Fibroblast of the aortic adventitia (primary cell): Measurements from ENCODE around the gene EIF2A. TPM values are rescaled to one million over a fixed set of nuclear protein-coding genes. Genes with fewer than 3 reads are reported as not detected.

Experiments used
- DNase-seq: peaks from one replicate; pipeline ENCODE4 v3.0.0-alpha.2; 2010; ENCODE audit warnings: low read depth
- H3K4me3 ChIP-seq: 2 replicates; pipeline ENCODE4 v1.5.1; 2011; ENCODE audit warnings: low read depth, mild to moderate bottlenecking, control low read depth, low read length, moderate library complexity
- CTCF ChIP-seq: IDR thresholded peaks from 2 replicates; pipeline ENCODE4 v1.5.1; 2011; ENCODE audit warnings: mild to moderate bottlenecking, low read length, control low read depth, inconsistent platforms; ENCODE audit not compliant: insufficient read depth
- total RNA-seq: library from RNA; depleted of rRNA; stranded (reverse); fragments of >200 nt; gene quantifications from 2 replicates; pipeline ENCODE4 v1.2.3, GENCODE V29; 2012; ENCODE audit warnings: low replicate concordance

The EIF2A gene
- total RNA-seq, 1 donor = 166 TPM

DNA sequence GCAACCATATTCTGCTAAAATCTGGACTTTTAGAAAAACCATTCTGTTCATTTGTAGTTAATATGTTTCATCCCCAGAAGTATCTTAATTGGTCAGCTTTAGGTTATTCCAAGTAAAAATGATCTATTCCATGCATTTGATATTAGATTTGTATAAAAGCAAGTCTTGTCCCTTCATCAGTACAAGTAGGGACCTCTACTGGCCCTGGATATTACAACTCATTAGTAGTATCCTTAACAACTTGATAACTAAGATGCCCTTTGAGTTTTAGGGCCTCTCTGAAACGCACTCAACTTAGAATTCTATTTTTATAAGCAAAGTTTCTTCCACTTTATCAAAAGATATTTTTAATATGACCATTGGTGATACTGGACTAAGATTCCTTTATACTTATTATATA lies 31.3 kb downstream of the EIF2A start:
- DNase-seq = no peak
- H3K4me3 ChIP-seq = no peak overlapping the region
- no peak for TF ChIP-seq CTCF

DNA sequence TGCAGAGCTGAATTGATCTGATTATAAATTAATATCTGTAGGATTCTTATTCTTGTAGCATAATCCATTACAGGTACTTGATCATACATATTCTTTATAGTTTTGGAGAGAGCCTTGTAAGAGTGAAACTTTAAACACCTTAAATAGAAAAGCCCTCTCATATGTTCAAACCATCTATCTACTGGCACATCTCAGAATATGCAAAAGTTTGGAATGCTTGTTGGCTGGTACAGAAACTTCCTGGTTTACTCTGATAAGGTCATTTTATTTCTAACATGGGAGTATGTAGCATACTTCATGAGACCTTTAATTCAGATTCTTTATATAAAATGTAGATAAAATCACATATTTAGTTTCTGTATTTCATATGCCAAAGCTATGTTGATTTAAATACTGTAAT lies 34.6 kb downstream of the EIF2A start:
- no peak overlapping the region for H3K4me3 ChIP-seq
- no peak for TF ChIP-seq CTCF
- no peak for DNase-seq

DNA sequence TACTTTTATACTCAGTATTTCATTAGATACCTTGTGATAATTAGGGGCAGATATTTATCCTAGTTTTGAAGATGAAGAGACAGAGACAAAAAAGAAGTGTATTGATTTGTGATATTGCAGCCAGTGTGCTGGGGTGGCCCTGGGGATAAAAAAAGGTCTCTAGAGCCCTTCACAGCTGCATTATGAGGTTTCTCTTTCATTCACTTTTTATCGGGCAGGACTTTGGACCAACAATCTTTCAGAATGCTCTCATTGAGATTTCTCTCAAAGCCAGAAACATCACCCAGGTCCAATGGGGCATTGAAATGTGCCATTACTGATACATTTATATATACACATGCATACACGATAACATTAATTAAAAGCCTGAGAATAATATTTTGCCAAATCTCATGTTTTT lies 36.0 kb downstream of the EIF2A start:
- no peak overlapping the region for H3K4me3 ChIP-seq
- TF ChIP-seq CTCF = no peak
- DNase-seq = no peak

- TF ChIP-seq CTCF = no peak
- DNase-seq = no peak
Observed at GRCh38 chr3:150583028-150583427, 36.4 kb downstream of the EIF2A start.

GRCh38 chr3:150588027-150588830 lies 41.6 kb downstream of the EIF2A start:
- no peak for TF ChIP-seq CTCF
- no peak overlapping the region for H3K4me3 ChIP-seq
- no peak for DNase-seq

More at GRCh38 chr3:150583028-150583427, 36.4 kb downstream of the EIF2A start:
- no peak overlapping the region for H3K4me3 ChIP-seq

DNA sequence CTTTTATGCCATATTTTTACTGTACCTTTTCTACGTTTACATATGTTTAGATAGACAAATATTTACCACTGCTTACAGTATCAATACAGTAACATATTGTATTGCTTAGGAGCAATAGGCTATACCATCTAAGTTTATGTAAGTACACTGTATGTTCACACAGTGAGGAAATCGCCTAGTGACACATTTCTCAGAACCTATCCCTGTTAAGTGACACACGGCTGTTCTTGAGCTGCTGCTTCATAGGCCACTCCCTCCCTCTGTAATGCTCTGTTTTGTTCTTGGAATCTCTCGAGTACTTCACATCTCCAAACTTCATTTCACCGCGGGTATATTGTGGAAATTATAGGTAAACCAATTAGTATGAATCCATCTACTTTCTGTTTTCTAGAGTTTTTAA lies 43.2 kb downstream of the EIF2A start:
- no peak overlapping the region for H3K4me3 ChIP-seq
- no peak for TF ChIP-seq CTCF
- no peak for DNase-seq

DNA sequence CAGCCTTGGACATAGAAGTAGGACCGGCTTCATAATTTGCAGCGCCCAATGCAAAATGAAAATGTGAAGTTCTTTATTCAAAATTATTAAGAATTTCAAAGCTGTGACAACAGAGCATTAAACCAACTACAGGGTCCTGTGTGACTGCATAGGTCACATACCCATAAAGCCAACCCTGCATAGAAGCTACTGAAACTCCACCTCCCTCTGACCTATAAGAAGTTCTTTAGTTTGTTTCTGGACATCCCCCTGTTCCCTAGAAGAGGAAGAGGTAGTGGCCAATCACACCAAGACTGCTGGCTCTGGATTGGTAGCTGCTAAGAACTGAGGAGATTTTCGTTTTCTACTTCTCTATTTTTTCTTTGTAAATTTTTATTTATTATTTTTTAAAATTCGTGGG lies 47.6 kb downstream of the EIF2A start:
- TF ChIP-seq CTCF = no peak
- no peak for DNase-seq
- no peak overlapping the region for H3K4me3 ChIP-seq
